A673 (cell line): Measurements from ENCODE around the gene SLC6A2. TPM values are rescaled to one million over a fixed set of nuclear protein-coding genes. Genes with fewer than 3 reads are reported as not detected.

Experiments
- BruUV-seq: library from RNA; stranded (reverse); fragments of 400-500 nt; replicated peaks from 2 replicates; lab custom pipeline; 2021; lab: Mats Ljungman, UMichigan
- CTCF ChIA-PET: fragments of 300-600 bp; sonication (Branson Sonifier 250); formaldehyde crosslinking; loops from one replicate; lab custom pipeline; 2022; ENCODE audit warnings: antibody characterized with exemption; lab: Charles Lee
- POLR2A ChIA-PET: fragments of 300-600 bp; sonication (Branson Sonifier 250); formaldehyde crosslinking; loops from one replicate; lab custom pipeline; 2022; ENCODE audit warnings: antibody characterized with exemption; ENCODE audit not compliant: low non-redundant PET; lab: Charles Lee
- DNase-seq: peaks from one replicate; pipeline ENCODE4 v3.0.0-alpha.2; 2015; ENCODE audit warnings: low spot score
- H3K27ac ChIP-seq: fragments of 200-600 bp; sonication (generic); 2 replicates; pipeline ENCODE4 v1.5.1; 2016; ENCODE audit warnings: mixed run types, low read depth, mild to moderate bottlenecking, mixed read lengths, antibody characterized with exemption, low read length; ENCODE audit not compliant: poor library complexity, severe bottlenecking
- H3K27me3 ChIP-seq: fragments of 200-600 bp; sonication (generic); replicated peaks from 2 replicates; pipeline ENCODE4 v1.6.1; 2017; ENCODE audit warnings: mixed run types, low read depth, mild to moderate bottlenecking, mixed read lengths, antibody characterized with exemption, low read length; ENCODE audit not compliant: insufficient read depth, poor library complexity
- H3K36me3 ChIP-seq: fragments of 200-600 bp; sonication (generic); 2 replicates; pipeline ENCODE4 v1.6.1; 2016; ENCODE audit warnings: mixed run types, mild to moderate bottlenecking, mixed read lengths, antibody characterized with exemption, low read length; ENCODE audit not compliant: insufficient read depth, poor library complexity, severe bottlenecking
- H3K4me1 ChIP-seq: fragments of 200-600 bp; sonication (generic); 2 replicates; pipeline ENCODE4 v1.6.1; 2017; ENCODE audit warnings: mixed run types, mild to moderate bottlenecking, mixed read lengths, antibody characterized with exemption, low read length; ENCODE audit not compliant: insufficient read depth, poor library complexity, severe bottlenecking
- H3K4me3 ChIP-seq: fragments of 200-600 bp; sonication (generic); 2 replicates; pipeline ENCODE4 v1.5.1; 2016; ENCODE audit warnings: low read depth, mixed run types, mild to moderate bottlenecking, mixed read lengths, low read length; ENCODE audit not compliant: poor library complexity, severe bottlenecking
- H3K9me3 ChIP-seq: fragments of 200-600 bp; sonication (generic); 2 replicates; pipeline ENCODE4 v1.6.1; 2016; ENCODE audit warnings: mixed run types, low read depth, mild to moderate bottlenecking, mixed read lengths, antibody characterized with exemption, low read length; ENCODE audit not compliant: poor library complexity, severe bottlenecking
- EZH2 ChIP-seq: fragments of 200-600 bp; sonication (generic); IDR thresholded peaks from 2 replicates; pipeline ENCODE4 v1.6.1; 2017; ENCODE audit warnings: borderline replicate concordance, low read depth, mild to moderate bottlenecking, mixed read lengths, antibody characterized with exemption, low read length; ENCODE audit not compliant: poor library complexity, severe bottlenecking
- intact Hi-C: fragments of 100-400 bp; cut with micrococcal nuclease; formaldehyde crosslinking; loops from one replicate; pipeline ENCODE4 v1.10.0; 2022; ENCODE audit not compliant: unreplicated experiment
- total RNA-seq: library from RNA; stranded (reverse); gene quantifications from 2 replicates; pipeline ENCODE4 v1.2.3, GENCODE V29; 2021
- TF ChIP-seq, protein P1 (sequence below): fragments of 300-800, 200-600 bp; sonication (generic); conservative IDR thresholded peaks from 2 replicates; pipeline ENCODE4 v1.5.1; 2017; ENCODE audit warnings: low read depth, mild to moderate bottlenecking, antibody characterized with exemption, low read length, moderate library complexity, mixed read lengths

SLC6A2 gene
- total RNA-seq, 1 experiment from 2014 or later = not detected

DNA sequence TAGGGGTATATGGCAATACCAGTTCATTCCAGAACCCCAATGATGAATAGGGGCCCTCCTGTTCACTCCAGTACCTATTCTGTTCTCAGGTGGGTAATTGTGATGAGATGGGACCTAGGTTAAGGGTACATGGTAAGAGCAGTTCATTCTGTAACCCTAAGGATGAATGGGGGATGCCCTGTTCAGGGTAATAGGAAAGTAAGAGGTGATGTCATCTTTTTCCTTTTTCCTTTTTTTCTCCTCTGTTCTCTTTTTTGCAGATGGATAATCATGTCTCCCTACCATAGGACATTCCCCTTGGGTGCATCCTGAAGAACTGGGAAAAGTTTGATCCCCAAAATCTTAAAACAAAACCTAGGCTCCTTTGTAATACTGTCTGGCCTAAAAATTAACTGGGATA lies 25.0 kb upstream of the SLC6A2 start:
- BruUV-seq = no TSS peak
- ChIA-PET CTCF (no interaction called here), POLR2A (no interaction called here)
- H3K4me1 ChIP-seq = no peaks in the 10 kb centered on the region
- H3K4me3 ChIP-seq = no peak overlapping the region
- intact Hi-C loops = no loop called here
- DNase-seq = no peak
- no peaks in the 10 kb centered on the region for H3K27me3 ChIP-seq
- H3K36me3 ChIP-seq = no peaks in the 10 kb centered on the region
- peaks cover 4% of the 10 kb centered on the region for H3K9me3 ChIP-seq
- no peak overlapping the region for H3K27ac ChIP-seq
- no peak for TF ChIP-seq EZH2
- TF ChIP-seq, protein P1, sequence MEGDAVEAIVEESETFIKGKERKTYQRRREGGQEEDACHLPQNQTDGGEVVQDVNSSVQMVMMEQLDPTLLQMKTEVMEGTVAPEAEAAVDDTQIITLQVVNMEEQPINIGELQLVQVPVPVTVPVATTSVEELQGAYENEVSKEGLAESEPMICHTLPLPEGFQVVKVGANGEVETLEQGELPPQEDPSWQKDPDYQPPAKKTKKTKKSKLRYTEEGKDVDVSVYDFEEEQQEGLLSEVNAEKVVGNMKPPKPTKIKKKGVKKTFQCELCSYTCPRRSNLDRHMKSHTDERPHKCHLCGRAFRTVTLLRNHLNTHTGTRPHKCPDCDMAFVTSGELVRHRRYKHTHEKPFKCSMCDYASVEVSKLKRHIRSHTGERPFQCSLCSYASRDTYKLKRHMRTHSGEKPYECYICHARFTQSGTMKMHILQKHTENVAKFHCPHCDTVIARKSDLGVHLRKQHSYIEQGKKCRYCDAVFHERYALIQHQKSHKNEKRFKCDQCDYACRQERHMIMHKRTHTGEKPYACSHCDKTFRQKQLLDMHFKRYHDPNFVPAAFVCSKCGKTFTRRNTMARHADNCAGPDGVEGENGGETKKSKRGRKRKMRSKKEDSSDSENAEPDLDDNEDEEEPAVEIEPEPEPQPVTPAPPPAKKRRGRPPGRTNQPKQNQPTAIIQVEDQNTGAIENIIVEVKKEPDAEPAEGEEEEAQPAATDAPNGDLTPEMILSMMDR = no peak

DNA sequence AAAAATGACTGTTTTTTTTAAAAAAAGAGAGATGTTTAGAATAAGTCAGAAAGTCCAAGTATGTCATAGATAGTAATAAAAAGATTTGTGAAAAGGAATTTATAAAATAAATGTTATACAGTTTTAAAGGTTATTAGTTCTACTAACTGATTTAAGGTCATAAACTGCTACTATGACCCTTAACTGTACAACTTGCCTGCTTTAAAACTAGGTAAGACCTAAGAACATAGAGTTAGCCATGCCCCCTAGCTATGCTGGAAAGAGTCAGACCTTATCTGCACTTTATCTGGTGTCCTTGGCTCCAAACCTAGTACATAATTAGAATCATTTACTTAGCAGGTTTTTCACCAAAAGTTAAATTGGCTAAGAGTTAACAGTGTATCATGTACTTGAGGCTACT lies 23.5 kb upstream of the SLC6A2 start:
- CTCF ChIA-PET = no interaction called here
- no peaks in the 10 kb centered on the region for H3K27me3 ChIP-seq
- no peaks in the 10 kb centered on the region for H3K36me3 ChIP-seq
- no TSS peak for BruUV-seq
- no peak overlapping the region for H3K4me3 ChIP-seq
- POLR2A ChIA-PET = no interaction called here
- TF ChIP-seq, protein P1 = no peak
- TF ChIP-seq EZH2 = no peak
- peaks cover 4% of the 10 kb centered on the region for H3K9me3 ChIP-seq
- H3K4me1 ChIP-seq = no peaks in the 10 kb centered on the region
- intact Hi-C loops = no loop called here
- DNase-seq = no peak
- no peak overlapping the region for H3K27ac ChIP-seq

DNA sequence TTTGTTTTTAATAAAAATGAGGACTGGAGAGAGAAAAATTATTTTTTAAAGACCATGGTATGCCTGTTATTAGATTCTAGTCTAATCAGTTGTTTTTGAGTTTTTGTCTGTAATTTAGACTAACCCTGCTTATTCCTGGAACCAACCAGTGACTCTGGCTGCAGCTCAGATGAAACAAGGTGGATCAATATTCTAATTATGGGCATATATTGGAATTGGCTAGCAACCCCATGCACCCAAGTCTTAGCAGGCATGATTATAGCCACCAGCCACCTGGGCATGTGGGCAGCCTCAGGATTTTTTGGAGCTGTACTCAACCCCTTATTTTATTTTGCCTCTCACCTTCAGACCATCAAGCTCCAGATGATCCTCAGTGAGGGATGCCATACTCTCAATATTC lies 21.6 kb upstream of the SLC6A2 start:
- Histone ChIP-seq H3K4me3 (no peak overlapping the region), H3K36me3 (no peaks in the 10 kb centered on the region), H3K9me3 (peaks cover 4% of the 10 kb centered on the region), H3K27ac (no peak overlapping the region), H3K27me3 (no peaks in the 10 kb centered on the region), H3K4me1 (no peaks in the 10 kb centered on the region)
- TF ChIP-seq, protein P1 = no peak
- TF ChIP-seq EZH2 = no peak
- CTCF ChIA-PET = no interaction called here
- no peak for DNase-seq
- POLR2A ChIA-PET = no interaction called here
- intact Hi-C loops = no loop called here
- no TSS peak for BruUV-seq
